ENCODE measurements around the gene BNC2.

DNA sequence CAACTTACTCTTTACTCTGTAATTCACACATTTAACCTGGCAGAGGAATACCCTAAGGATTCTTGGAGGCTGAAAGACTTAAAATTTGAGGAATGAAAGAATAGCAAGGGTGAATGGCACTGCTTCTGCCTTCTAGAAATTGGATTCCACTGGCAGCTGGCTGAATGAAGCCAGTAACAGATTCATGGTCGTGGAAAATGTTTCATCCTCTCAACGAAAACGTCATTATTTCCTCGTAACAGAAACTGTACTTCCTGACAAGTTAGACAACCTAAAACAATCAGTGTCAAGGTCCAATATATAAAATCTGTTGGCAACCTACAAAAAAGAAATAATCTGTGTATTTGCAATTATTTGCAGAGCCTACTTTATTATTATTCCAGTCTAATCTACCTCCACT lies 39.7 kb downstream of the BNC2 start:
- TF ChIP-seq, protein P1, sequence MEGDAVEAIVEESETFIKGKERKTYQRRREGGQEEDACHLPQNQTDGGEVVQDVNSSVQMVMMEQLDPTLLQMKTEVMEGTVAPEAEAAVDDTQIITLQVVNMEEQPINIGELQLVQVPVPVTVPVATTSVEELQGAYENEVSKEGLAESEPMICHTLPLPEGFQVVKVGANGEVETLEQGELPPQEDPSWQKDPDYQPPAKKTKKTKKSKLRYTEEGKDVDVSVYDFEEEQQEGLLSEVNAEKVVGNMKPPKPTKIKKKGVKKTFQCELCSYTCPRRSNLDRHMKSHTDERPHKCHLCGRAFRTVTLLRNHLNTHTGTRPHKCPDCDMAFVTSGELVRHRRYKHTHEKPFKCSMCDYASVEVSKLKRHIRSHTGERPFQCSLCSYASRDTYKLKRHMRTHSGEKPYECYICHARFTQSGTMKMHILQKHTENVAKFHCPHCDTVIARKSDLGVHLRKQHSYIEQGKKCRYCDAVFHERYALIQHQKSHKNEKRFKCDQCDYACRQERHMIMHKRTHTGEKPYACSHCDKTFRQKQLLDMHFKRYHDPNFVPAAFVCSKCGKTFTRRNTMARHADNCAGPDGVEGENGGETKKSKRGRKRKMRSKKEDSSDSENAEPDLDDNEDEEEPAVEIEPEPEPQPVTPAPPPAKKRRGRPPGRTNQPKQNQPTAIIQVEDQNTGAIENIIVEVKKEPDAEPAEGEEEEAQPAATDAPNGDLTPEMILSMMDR (IDR thresholded peaks at IDR 0.05; ENCODE audit: low read length): no peak
- no peak for TF ChIP-seq EZH2phosphoT487 (IDR thresholded peaks at IDR 0.05; ENCODE audit: low read length)
- TF ChIP-seq EZH2 (optimal IDR thresholded peaks at IDR 0.05; ENCODE audit: low read depth, low read length): no peak

All from MM.1S (cell line).